ENCODE data around the gene KCNG1.
A peak's percentile ranks its signal among the peaks of the same experiment; 100 is the strongest.
"Not testable (repeated sequence)": the region's sequence is repeated elsewhere in the genome, so short reads cannot be mapped to it uniquely, and the experiment has no call there.

KCNG1 gene

GRCh38 chr20:50980851-50981713 lies 41.8 kb downstream of the KCNG1 start:
- no peak for DNase-seq

GRCh38 chr20:50980071-50980681 lies 42.7 kb downstream of the KCNG1 start:
- DNase-seq, result no peak

DNA sequence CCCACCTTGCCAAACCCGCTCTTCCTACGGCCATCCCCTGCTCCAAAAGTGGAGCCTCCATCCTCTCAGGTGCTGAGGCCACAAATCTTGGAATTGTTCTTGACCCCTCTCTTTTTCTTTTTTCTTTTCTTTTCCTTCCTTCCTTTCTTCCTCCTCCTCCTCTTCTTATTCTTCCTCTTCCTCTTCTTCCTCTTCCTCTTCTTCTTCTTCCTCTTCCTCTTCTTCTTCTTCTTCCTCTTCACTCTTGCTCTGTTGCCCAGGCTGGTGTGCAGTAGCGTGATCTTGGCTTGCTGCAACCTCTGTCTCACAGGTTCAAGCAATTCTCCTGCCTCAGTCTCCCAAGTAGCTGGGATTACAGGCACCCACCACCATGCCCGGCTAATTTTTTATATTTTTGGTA lies 44.4 kb downstream of the KCNG1 start:
- DNase-seq, result not testable (repeated sequence)

DNA sequence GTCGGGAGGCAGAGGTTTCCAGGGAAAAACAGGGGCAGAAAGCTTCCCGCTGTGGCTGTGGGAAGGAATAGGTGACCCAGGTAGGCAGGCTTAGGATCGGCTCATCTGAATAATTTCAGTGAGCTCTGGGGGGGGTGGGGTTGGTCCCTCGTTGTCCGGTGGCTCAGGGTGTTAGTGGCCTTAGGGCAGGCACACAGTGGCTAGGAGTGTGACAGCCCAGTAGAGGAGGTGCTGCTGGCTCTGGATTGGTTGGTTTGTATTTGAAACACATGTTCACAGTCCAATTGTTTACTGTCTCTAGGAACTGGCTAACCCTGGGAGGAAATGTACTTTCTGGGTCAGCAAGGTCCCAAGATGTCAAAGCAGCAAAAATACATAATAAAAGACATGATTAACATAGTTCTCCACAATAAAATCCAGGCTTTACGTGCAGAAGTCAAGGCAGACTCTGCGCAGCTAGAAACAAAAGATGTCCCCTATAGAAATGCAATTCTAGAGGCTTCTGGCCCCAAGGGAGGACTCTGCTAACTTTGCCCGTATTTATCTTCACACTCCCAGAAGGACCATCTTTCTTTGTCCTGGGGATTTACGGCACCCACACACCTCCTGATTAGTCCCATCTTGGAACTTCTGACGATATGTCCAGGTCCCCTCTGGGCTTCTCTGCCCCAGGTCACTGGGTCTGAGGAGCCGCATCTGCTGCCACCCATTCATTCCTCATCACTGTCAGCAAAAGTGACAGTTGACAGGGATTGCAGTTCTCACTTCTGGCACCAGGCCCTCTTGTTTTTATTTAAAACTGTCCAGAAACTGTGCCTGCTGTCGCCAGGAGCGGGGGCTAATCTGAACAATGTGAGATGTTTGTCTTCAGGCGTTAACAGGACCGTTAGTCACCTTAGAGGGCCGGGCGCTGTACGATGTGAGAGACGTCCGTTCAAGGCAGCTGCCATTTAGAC lies 45.6 kb downstream of the KCNG1 start:
- DNase-seq, result no peak

- DNase-seq, result no peak
These were observed 47.1 kb downstream of the KCNG1 start for GRCh38 chr20:50975701-50976330.

- DNase-seq, result no peak
These were observed 53.0 kb downstream of the KCNG1 start for GRCh38 chr20:50969912-50970311.

DNA sequence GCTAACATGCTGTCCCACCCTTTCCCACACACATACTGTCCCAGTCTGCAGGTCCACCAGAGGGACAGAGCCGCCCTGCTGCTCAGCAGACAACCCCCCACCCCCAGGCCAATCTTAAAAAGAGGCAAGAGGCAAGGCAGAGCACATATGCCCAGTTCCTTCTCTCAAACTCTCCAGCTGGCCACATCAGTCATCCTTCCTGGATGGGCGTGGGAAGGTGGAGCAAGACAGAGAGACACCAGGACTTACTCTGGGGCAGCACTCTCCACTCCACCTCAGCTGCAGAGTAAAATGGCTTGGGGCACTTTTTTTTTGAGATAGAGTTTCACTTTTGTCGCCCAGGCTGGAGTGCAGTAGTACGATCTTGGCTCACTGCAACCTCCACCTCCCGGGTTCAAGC lies 53.5 kb downstream of the KCNG1 start:
- DNase-seq, result no peak

DNA sequence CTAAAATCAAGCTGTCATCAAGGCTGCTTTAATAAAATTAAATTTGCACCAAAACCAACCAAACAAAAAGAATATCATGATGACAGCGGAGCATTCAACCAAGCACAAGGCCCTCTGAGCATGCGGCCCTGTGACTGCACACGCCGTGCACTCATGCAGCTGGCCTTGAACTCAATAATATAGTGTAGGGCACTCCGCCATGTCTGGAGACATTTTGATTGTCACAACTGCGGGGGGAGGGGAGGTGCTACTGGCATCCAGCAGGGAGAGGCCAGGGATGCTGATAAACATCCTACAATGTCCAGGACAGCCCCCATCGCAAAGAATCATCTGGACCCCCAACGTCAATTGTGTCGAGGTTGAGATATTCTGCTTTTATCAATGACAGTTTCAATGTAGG lies 54.6 kb downstream of the KCNG1 start:
- no peak for DNase-seq

GRCh38 chr20:50967586-50967985 lies 55.3 kb downstream of the KCNG1 start:
- DNase-seq, result no peak

- no peak for DNase-seq
These were observed 63.3 kb downstream of the KCNG1 start for GRCh38 chr20:50959543-50960126.

- DNase-seq, result peak; percentile 90
These were observed 64.0 kb downstream of the KCNG1 start, which contains the start of gene MOCS3 for GRCh38 chr20:50958615-50959542. Gene MOCS3, plus strand, starts transcription at chr20:50958818. Its CDS starts 25 bp downstream, at chr20:50958843.

GRCh38 chr20:50957798-50958614 lies 64.9 kb downstream of the KCNG1 start, which contains the start of gene DPM1:
Gene DPM1, minus strand, starts transcription at chr20:50958532. Its CDS starts 9 bp downstream, at chr20:50958523.
- no peak for DNase-seq

DNA sequence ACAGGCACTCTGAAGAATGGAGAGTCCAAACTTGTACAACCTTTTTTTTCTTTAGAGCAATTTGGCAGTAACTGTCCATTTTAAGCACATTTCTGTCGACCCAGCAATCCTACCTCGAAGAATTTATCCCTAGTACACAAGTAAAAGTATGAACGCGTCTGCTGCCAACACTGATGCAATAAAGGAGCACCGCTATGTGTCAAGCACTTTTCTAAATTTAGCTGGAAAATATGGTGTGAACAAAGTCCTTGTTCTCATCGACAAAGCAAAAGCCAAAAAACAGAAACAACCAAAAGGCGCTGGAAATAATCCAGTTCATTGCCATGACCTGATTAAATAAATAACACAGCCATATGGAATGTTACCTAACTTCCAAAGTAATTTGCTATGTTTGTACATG lies 65.6 kb downstream of the KCNG1 start:
- DNase-seq, result no peak

DNA sequence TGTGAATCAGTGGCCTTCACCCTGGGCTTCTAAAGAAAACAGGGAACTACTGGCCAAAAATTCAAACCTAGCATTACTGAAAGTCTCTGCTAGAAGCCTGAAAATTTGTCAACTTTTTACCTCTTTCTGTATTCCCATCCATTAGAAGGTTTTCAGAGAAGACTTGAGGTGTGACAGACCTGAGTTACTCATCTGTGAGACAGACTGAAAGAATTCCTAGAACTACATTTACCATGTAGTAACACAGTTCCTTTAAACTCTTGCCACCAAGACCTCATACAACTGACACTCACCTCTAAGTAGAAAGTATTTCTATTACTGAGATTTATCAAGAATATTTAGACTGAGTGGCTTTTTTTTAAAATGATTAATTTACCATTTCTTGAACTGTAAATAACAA lies 69.1 kb downstream of the KCNG1 start:
- no peak for DNase-seq

Data from NCI-H2081 treated with DMSO at 0.1 percent for 48 hours (cell line).